NCI-H2227 treated with DMSO at 0.1 percent for 48 hours (cell line): Measurements from ENCODE around the gene DMC1.

Experiments used
- DNase-seq: peaks from one replicate; lab custom pipeline; 2025; lab: John Stamatoyannopoulos, UW

DMC1 gene

DNA sequence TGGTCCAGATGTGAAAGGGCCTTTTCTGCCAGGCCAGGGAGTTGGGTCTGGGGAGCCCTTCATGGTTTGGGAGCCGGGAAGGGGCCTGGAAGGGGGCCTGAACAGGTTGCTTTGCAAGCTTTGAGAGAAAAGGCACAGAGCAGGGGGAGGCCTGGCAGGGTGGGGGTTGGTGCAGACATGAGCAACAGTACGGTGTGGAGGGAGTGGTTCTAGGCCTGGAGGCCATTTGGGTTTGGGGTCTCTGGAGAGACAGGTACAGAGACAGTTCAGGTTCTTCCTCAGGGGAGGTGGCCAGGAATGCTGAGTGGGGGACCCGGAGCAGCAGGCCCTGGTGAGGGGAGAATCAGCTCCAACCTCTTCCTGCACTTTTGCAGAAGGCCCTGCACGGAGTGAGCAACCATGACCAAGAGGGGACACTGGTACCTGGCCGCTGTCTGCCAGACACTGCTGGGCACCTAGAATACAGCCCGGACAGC, 100.6 kb downstream of the DMC1 start:
- no peak for DNase-seq
